GM19351 (cell line): ENCODE data around the gene RBMS1.

Experiments
- ATAC-seq: cut with Tn5 transposase; IDR thresholded peaks from one replicate; pipeline ENCODE4 v1.9.1; 2021; ENCODE audit warnings: mild to moderate bottlenecking, moderate library complexity; ENCODE audit not compliant: unreplicated experiment

Gene RBMS1

GRCh38 chr2:160232905-160233475, 260.6 kb downstream of the RBMS1 start:
- no peak for ATAC-seq

GRCh38 chr2:160229591-160229990, 264.0 kb downstream of the RBMS1 start:
- no peak for ATAC-seq

GRCh38 chr2:160228141-160228917, 265.3 kb downstream of the RBMS1 start:
- ATAC-seq = no peak

- ATAC-seq = no peak
Observed at GRCh38 chr2:160227293-160227915, 266.2 kb downstream of the RBMS1 start.

GRCh38 chr2:160226367-160226766, 267.2 kb downstream of the RBMS1 start:
- ATAC-seq = no peak

GRCh38 chr2:160225722-160226121, 267.9 kb downstream of the RBMS1 start:
- no peak for ATAC-seq

GRCh38 chr2:160224507-160224906, 269.1 kb downstream of the RBMS1 start:
- ATAC-seq = peak; percentile 25

GRCh38 chr2:160224060-160224459, 269.5 kb downstream of the RBMS1 start:
- peak; percentile 96 for ATAC-seq

- no peak for ATAC-seq
Observed at GRCh38 chr2:160223560-160223959, 270.0 kb downstream of the RBMS1 start.

- no peak for ATAC-seq
Observed at GRCh38 chr2:160222546-160223283, 270.9 kb downstream of the RBMS1 start.
